Endodermal cell (in vitro differentiated cells): ENCODE measurements around the gene KIAA0825. TPM values are rescaled to one million over a fixed set of nuclear protein-coding genes. Genes with fewer than 3 reads are reported as not detected.

Source experiments
- DNase-seq: peaks from one replicate; pipeline ENCODE4 v3.0.0-alpha.2; 2017
- H3K27ac ChIP-seq: 2 replicates; pipeline ENCODE4 v1.5.1; 2013; ENCODE audit warnings: mild to moderate bottlenecking, low read depth, low read length, moderate library complexity
- H3K27me3 ChIP-seq: 2 replicates; pipeline ENCODE4 v1.6.1; 2013; ENCODE audit warnings: mild to moderate bottlenecking, low read length, moderate library complexity; ENCODE audit not compliant: insufficient read depth, control insufficient read depth, poor library complexity, severe bottlenecking
- H3K36me3 ChIP-seq: 2 replicates; pipeline ENCODE4 v1.7.0; 2013; ENCODE audit warnings: mild to moderate bottlenecking, low read length, moderate library complexity; ENCODE audit not compliant: control insufficient read depth, insufficient read depth
- H3K4me1 ChIP-seq: one replicate; pipeline ENCODE4 v1.7.0; 2013; ENCODE audit warnings: low read length; ENCODE audit not compliant: control insufficient read depth, insufficient read depth
- H3K4me3 ChIP-seq: 2 replicates; pipeline ENCODE4 v1.5.1; 2013; ENCODE audit warnings: mild to moderate bottlenecking, low read length, moderate library complexity
- H3K9ac ChIP-seq: 2 replicates; pipeline ENCODE4 v1.6.1; 2013; ENCODE audit warnings: mild to moderate bottlenecking, low read length, moderate library complexity; ENCODE audit not compliant: poor library complexity, severe bottlenecking; ENCODE audit errors: extremely low read depth
- H3K9me3 ChIP-seq: 2 replicates; pipeline ENCODE4 v1.6.1; 2013; ENCODE audit warnings: mild to moderate bottlenecking, low read length, moderate library complexity; ENCODE audit not compliant: control insufficient read depth
- H3K27ac Mint-ChIP-seq: 2 replicates; pipeline ENCODE4 v1.8.0; 2020; ENCODE audit warnings: mixed read lengths
- H3K27me3 Mint-ChIP-seq: 2 replicates; pipeline ENCODE4 v1.8.0; 2021; ENCODE audit warnings: mild to moderate bottlenecking, mixed read lengths; ENCODE audit not compliant: insufficient read depth
- H3K36me3 Mint-ChIP-seq: 2 replicates; pipeline ENCODE4 v1.8.0; 2020; ENCODE audit warnings: low read depth, mixed read lengths
- H3K4me1 Mint-ChIP-seq: 2 replicates; pipeline ENCODE4 v1.8.0; 2020; ENCODE audit warnings: mixed read lengths
- H3K4me3 Mint-ChIP-seq: 2 replicates; pipeline ENCODE4 v1.8.0; 2020; ENCODE audit warnings: mild to moderate bottlenecking, moderate library complexity, mixed read lengths
- H3K9me3 Mint-ChIP-seq: 2 replicates; pipeline ENCODE4 v1.8.0; 2020; ENCODE audit warnings: mild to moderate bottlenecking, mixed read lengths
- WGBS, 2 experiments: methylation state at CpG; one replicate each; pipeline versions ENCODE4 v1.1.5 to v1.1.7; 2013; ENCODE audit warnings: missing lambda C conversion rate in 2 of 2, mixed read lengths in 1 of 2; ENCODE audit not compliant: insufficient coverage in 1 of 2, insufficient read length in 1 of 2; 5-methylcytosine and 5-hydroxymethylcytosine counted together
- total RNA-seq, 2 donors: library from RNA; stranded (reverse); fragmentation: NEBNext Ultra II Directional in 1 of 2; extraction: Animal tissue kit (Norgen Biotek cat#: 25700) in 1 of 2; gene quantifications; 2 replicates in 1 of 2; 3 replicates in 1 of 2; pipeline ENCODE4 v1.2.1, GENCODE V29; 2021
- TF ChIP-seq, protein P1 (sequence below): fragments of 200-600 bp; sonication (generic); conservative IDR thresholded peaks from 2 replicates; pipeline ENCODE4 v1.5.0; 2021; ENCODE audit warnings: antibody characterized with exemption, mild to moderate bottlenecking

The KIAA0825 gene
- total RNA-seq, 2 donors from 2014 or later, result 2.6 to 3.1 TPM

DNA sequence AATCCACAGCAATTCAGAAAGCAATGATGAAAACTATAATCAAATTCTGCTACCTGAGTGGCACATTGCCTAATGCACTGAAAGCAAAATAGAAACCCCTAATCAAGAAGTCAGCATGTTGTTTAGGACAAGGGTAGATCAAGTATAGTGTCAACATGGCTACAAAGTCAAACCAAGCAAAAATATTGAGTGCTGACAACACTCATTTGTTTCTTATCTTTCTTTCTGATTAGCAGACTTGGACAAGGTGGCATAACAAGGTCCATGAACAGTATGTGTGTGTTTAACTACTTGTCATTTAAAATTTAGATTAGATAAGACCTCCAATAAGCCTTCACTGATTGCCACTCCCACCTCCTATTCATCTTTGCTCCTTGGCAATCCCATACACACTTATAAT is 332.4 kb downstream of the KIAA0825 start:
- no peaks in the 10 kb centered on the region for H3K4me1 ChIP-seq
- Mint-ChIP-seq H3K27me3 (no peaks in the 10 kb centered on the region), H3K4me1 (peaks cover 21% of the 10 kb centered on the region), H3K4me3 (no peak overlapping the region), H3K27ac (no peak overlapping the region), H3K36me3 (peaks cover 3% of the 10 kb centered on the region), H3K9me3 (no peaks in the 10 kb centered on the region)
- TF ChIP-seq, protein P1, sequence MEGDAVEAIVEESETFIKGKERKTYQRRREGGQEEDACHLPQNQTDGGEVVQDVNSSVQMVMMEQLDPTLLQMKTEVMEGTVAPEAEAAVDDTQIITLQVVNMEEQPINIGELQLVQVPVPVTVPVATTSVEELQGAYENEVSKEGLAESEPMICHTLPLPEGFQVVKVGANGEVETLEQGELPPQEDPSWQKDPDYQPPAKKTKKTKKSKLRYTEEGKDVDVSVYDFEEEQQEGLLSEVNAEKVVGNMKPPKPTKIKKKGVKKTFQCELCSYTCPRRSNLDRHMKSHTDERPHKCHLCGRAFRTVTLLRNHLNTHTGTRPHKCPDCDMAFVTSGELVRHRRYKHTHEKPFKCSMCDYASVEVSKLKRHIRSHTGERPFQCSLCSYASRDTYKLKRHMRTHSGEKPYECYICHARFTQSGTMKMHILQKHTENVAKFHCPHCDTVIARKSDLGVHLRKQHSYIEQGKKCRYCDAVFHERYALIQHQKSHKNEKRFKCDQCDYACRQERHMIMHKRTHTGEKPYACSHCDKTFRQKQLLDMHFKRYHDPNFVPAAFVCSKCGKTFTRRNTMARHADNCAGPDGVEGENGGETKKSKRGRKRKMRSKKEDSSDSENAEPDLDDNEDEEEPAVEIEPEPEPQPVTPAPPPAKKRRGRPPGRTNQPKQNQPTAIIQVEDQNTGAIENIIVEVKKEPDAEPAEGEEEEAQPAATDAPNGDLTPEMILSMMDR, result no peak
- no peaks in the 10 kb centered on the region for H3K9me3 ChIP-seq
- no peak overlapping the region for H3K9ac ChIP-seq
- H3K27ac ChIP-seq, result no peak overlapping the region
- no peak overlapping the region for H3K4me3 ChIP-seq
- H3K27me3 ChIP-seq, result no peaks in the 10 kb centered on the region
- peaks cover 4% of the 10 kb centered on the region for H3K36me3 ChIP-seq
- DNase-seq, result no peak

DNA sequence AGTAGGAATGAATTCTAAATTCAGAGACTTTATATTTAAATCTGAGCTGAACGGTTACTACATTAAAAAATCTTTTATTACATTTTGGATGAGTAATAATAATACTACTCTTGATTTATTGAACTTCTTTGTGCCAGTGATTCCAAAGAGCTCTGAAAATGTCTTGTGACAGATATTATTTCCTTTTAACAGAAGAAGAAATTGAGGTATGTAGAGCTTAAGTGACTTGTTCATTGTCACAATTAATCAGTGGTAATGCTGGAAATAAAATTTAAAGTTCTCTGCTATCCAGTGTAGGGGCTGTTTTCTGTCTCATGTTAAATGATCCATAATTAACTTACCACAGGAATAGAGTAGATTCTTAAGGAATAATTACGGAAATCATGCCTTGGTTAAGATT is 335.3 kb downstream of the KIAA0825 start:
- Histone ChIP-seq H3K9ac (no peak overlapping the region), H3K4me1 (no peaks in the 10 kb centered on the region), H3K9me3 (no peaks in the 10 kb centered on the region), H3K36me3 (no peaks in the 10 kb centered on the region), H3K27ac (no peak overlapping the region), H3K27me3 (no peaks in the 10 kb centered on the region), H3K4me3 (no peak overlapping the region)
- 89% methylated on average over 1 of the region's 2 CpGs; no CpG with 5 or more reads in 1 of the 2 experiments for WGBS, 2 experiments
- no peaks in the 10 kb centered on the region for H3K9me3 Mint-ChIP-seq
- DNase-seq, result no peak
- H3K36me3 Mint-ChIP-seq, result no peaks in the 10 kb centered on the region
- no peak overlapping the region for H3K4me3 Mint-ChIP-seq
- no peaks in the 10 kb centered on the region for H3K27me3 Mint-ChIP-seq
- peaks cover 21% of the 10 kb centered on the region for H3K4me1 Mint-ChIP-seq
- TF ChIP-seq, protein P1, result no peak
- no peak overlapping the region for H3K27ac Mint-ChIP-seq

DNA sequence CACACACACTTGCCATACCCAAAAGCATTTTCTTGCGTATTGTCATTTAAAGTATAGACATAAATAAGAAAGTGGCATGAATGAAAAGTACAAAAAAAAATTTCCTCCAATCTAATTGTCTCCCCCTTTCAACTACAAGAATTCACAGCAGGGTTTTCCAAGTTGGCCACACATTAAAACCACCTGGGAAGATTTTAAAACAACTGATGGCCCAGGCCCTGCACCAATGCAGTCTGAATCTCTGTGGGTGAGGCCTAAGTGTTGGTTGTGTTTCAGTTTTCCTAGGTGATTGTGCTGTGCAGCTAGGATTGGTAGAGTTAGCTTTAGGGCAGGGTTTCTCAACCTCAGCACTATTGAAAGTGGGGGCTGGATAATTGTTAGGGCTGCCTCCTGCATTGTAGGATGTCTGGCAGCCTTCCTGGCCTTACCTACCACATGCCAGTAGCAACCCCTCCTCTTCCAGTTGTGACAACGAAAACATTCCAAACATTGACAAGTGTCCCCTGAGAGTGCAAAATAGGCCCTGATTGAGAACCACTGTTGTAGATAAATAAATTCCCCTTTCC is 337.1 kb downstream of the KIAA0825 start:
- Histone ChIP-seq H3K27ac (no peak overlapping the region), H3K9ac (no peak overlapping the region), H3K27me3 (no peaks in the 10 kb centered on the region), H3K4me1 (no peaks in the 10 kb centered on the region), H3K36me3 (no peaks in the 10 kb centered on the region), H3K9me3 (no peaks in the 10 kb centered on the region), H3K4me3 (no peak overlapping the region)
- TF ChIP-seq, protein P1, result no peak
- peaks cover 2% of the 10 kb centered on the region for H3K36me3 Mint-ChIP-seq
- no peaks in the 10 kb centered on the region for H3K27me3 Mint-ChIP-seq
- DNase-seq, result peak; percentile 65
- H3K27ac Mint-ChIP-seq, result peak overlapping the region; percentile 10
- H3K4me3 Mint-ChIP-seq, result no peak overlapping the region
- H3K9me3 Mint-ChIP-seq, result peaks cover 3% of the 10 kb centered on the region
- 71% methylated on average over 1 of the region's 2 CpGs; no CpG with 5 or more reads in 1 of the 2 experiments for WGBS, 2 experiments
- peaks cover 21% of the 10 kb centered on the region for H3K4me1 Mint-ChIP-seq
